ENCODE data around the gene INPP5J. TPM values are rescaled to one million over a fixed set of nuclear protein-coding genes. Genes with fewer than 3 reads are reported as not detected.

The INPP5J gene
- polyA plus RNA-seq, 1 donor (not counting 4 experiments of a cell fraction or from before 2014, with no cell fraction given), result 0.22 TPM

- DNase-seq (ENCODE audit: low read depth, low spot score) (no peak), FAIRE-seq (peak; percentile 83)
- H3K36me3 ChIP-seq (ENCODE audit: control insufficient read depth in 2 of 2, extremely low read depth in 1 of 2, insufficient read depth in 2 of 2, low read length in 2 of 2), result no peaks in the 10 kb centered on the region
- no peaks in the 10 kb centered on the region for H3K9me3 ChIP-seq (ENCODE audit: control insufficient read depth, low read depth, low read length)
- peak overlapping the region; percentile 39 for H3K4me2 ChIP-seq (ENCODE audit: control insufficient read depth, extremely low read depth, insufficient read depth, low read depth, low read length)
- no peaks in the 10 kb centered on the region for H4K20me1 ChIP-seq (ENCODE audit: control insufficient read depth, extremely low read depth, insufficient read depth, low read length)
- peaks cover 4% of the 10 kb centered on the region for H3K27me3 ChIP-seq (ENCODE audit: control insufficient read depth, extremely low read depth, insufficient read depth, low read length)
- H3K27ac ChIP-seq (ENCODE audit: control insufficient read depth, insufficient read depth, low read length), result no peak overlapping the region
- H3K4me3 ChIP-seq (ENCODE audit: control insufficient read depth in 2 of 3, extremely low read depth in 1 of 3, insufficient read depth in 2 of 3, low read depth in 1 of 3, low read length in 3 of 3), result no peak overlapping the region
- H2AFZ ChIP-seq (ENCODE audit: control insufficient read depth, low read length), result peak overlapping the region; percentile 8
- peaks cover 21% of the 10 kb centered on the region for H3K4me1 ChIP-seq (ENCODE audit: control insufficient read depth, extremely low read depth, insufficient read depth, low read length)
- dilution Hi-C loops (cut with MboI; ENCODE audit: extremely low pct_ligation_motif_present, low sequenced_read_pairs), result no loop called here
- H3K79me2 ChIP-seq (ENCODE audit: control insufficient read depth, insufficient read depth, low read length), result no peaks in the 10 kb centered on the region
- H3K9me1 ChIP-seq (ENCODE audit: control insufficient read depth, extremely low read depth, insufficient read depth, low read length), result no peaks in the 10 kb centered on the region
- no peak for TF ChIP-seq CTCF (optimal IDR thresholded peaks at IDR 0.05 in 1 of 3, IDR thresholded peaks at IDR 0.05 in 1 of 3, conservative IDR thresholded peaks at IDR 0.05 in 1 of 3; ENCODE audit: extremely low read depth in 1 of 3, insufficient read depth in 2 of 3, low read length in 3 of 3)
- TF ChIP-seq EZH2 (IDR thresholded peaks at IDR 0.05; ENCODE audit: low read length), result no peak
- no peak overlapping the region for H3K9ac ChIP-seq (ENCODE audit: control insufficient read depth, extremely low read depth, insufficient read depth, low read length)
Measured at GRCh38 chr22:31142285-31142684, 19.5 kb downstream of the INPP5J start.

GRCh38 chr22:31143038-31143437, 20.3 kb downstream of the INPP5J start:
- Histone ChIP-seq H4K20me1 (ENCODE audit: control insufficient read depth, extremely low read depth, insufficient read depth, low read length) (no peaks in the 10 kb centered on the region), H3K27ac (ENCODE audit: control insufficient read depth, insufficient read depth, low read length) (no peak overlapping the region), H2AFZ (ENCODE audit: control insufficient read depth, low read length) (no peak overlapping the region), H3K9me1 (ENCODE audit: control insufficient read depth, extremely low read depth, insufficient read depth, low read length) (no peaks in the 10 kb centered on the region), H3K9ac (ENCODE audit: control insufficient read depth, extremely low read depth, insufficient read depth, low read length) (no peak overlapping the region), H3K36me3 (ENCODE audit: control insufficient read depth in 2 of 2, extremely low read depth in 1 of 2, insufficient read depth in 2 of 2, low read length in 2 of 2) (no peaks in the 10 kb centered on the region), H3K4me3 (ENCODE audit: control insufficient read depth in 2 of 3, extremely low read depth in 1 of 3, insufficient read depth in 2 of 3, low read depth in 1 of 3, low read length in 3 of 3) (no peak overlapping the region), H3K4me2 (ENCODE audit: control insufficient read depth, extremely low read depth, insufficient read depth, low read depth, low read length) (no peak overlapping the region), H3K27me3 (ENCODE audit: control insufficient read depth, extremely low read depth, insufficient read depth, low read length) (peaks cover 4% of the 10 kb centered on the region), H3K4me1 (ENCODE audit: control insufficient read depth, extremely low read depth, insufficient read depth, low read length) (peaks cover 21% of the 10 kb centered on the region), H3K9me3 (ENCODE audit: control insufficient read depth, low read depth, low read length) (no peaks in the 10 kb centered on the region), H3K79me2 (ENCODE audit: control insufficient read depth, insufficient read depth, low read length) (no peaks in the 10 kb centered on the region)
- dilution Hi-C loops (cut with MboI; ENCODE audit: extremely low pct_ligation_motif_present, low sequenced_read_pairs), result no loop called here
- no peak for FAIRE-seq
- no peak for DNase-seq (ENCODE audit: low read depth, low spot score)
- no peak for TF ChIP-seq CTCF (optimal IDR thresholded peaks at IDR 0.05 in 1 of 3, IDR thresholded peaks at IDR 0.05 in 1 of 3, conservative IDR thresholded peaks at IDR 0.05 in 1 of 3; ENCODE audit: extremely low read depth in 1 of 3, insufficient read depth in 2 of 3, low read length in 3 of 3)
- no peak for TF ChIP-seq EZH2 (IDR thresholded peaks at IDR 0.05; ENCODE audit: low read length)

Data from keratinocyte (primary cell).